Effector memory CD4-positive, alpha-beta T cell (primary cell): ENCODE results near the gene SF3B6.
A peak's percentile ranks its signal among the peaks of the same experiment; 100 is the strongest.

ENCODE experiments used
- DNase-seq, 3 donors: peaks; one replicate each; pipeline ENCODE4 v3.0.0-alpha.2; 2020
- H3K27ac ChIP-seq: 2 replicates; pipeline ENCODE4 v1.7.0; 2013; ENCODE audit warnings: mild to moderate bottlenecking, low read length, moderate library complexity; ENCODE audit not compliant: insufficient read depth, poor library complexity, severe bottlenecking
- H3K27me3 ChIP-seq: replicated peaks from 2 replicates; pipeline ENCODE4 v1.7.0; 2013; ENCODE audit warnings: mild to moderate bottlenecking, low read length; ENCODE audit not compliant: insufficient read depth, control insufficient read depth, poor library complexity, severe bottlenecking
- H3K36me3 ChIP-seq: 2 replicates; pipeline ENCODE4 v1.7.0; 2013; ENCODE audit warnings: mild to moderate bottlenecking, low read length, moderate library complexity; ENCODE audit not compliant: control insufficient read depth, insufficient read depth
- H3K4me1 ChIP-seq: 2 replicates; pipeline ENCODE4 v1.7.0; 2013; ENCODE audit warnings: low read length, mild to moderate bottlenecking; ENCODE audit not compliant: control insufficient read depth, insufficient read depth, poor library complexity, severe bottlenecking
- H3K4me3 ChIP-seq: 2 replicates; pipeline ENCODE4 v1.7.0; 2013; ENCODE audit warnings: low read length, low read depth, mild to moderate bottlenecking; ENCODE audit not compliant: insufficient read depth, poor library complexity, severe bottlenecking
- H3K9me3 ChIP-seq: 2 replicates; pipeline ENCODE4 v1.7.0; 2013; ENCODE audit warnings: mild to moderate bottlenecking, low read length, moderate library complexity; ENCODE audit not compliant: control insufficient read depth

SF3B6 gene

DNA sequence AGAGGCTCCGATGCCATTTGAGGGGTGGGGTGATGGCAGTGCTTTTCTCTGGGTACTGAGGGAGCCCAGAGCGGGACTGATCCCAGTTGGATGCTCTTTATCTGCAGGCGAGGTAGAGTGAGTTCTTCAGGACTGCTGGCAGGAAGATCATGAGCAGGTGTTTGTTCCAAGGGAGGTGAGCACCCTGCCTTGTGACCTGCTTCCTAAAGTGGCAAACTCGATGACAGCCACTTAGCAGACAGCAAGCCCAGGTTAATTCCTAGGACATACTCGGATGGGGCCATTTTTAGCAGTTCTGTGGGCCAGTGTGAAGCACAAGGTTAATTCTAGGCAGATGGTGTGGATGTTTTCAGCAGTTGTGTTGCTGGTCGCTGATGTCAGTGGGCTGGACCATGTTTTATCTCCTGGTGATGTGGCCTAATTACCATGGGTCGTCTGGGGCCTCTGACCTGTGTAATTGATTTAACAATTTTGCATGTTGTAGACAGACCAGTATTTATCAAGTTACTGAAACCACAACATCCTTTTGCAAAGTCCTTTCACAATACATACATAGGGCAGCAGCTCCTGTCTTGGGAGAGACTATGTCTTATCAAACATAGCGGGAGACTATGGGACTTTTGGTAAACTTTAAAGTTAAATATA, 21.6 kb downstream of the SF3B6 start:
- Histone ChIP-seq H3K4me3 (no peak overlapping the region), H3K36me3 (no peaks in the 10 kb centered on the region), H3K4me1 (peaks cover 12% of the 10 kb centered on the region), H3K27ac (no peak overlapping the region), H3K27me3 (peaks cover 8% of the 10 kb centered on the region), H3K9me3 (no peaks in the 10 kb centered on the region)
- no peak for DNase-seq

- peaks cover 18% of the 10 kb centered on the region for H3K4me1 ChIP-seq
- DNase-seq: no peak
- peaks cover 15% of the 10 kb centered on the region for H3K27me3 ChIP-seq
- H3K27ac ChIP-seq: no peak overlapping the region
- no peaks in the 10 kb centered on the region for H3K9me3 ChIP-seq
- H3K4me3 ChIP-seq: no peak overlapping the region
- H3K36me3 ChIP-seq: no peaks in the 10 kb centered on the region
Measured at GRCh38 chr2:24052951-24053350, 23.2 kb downstream of the SF3B6 start.

- peaks cover 18% of the 10 kb centered on the region for H3K4me1 ChIP-seq
- no peak overlapping the region for H3K4me3 ChIP-seq
- no peaks in the 10 kb centered on the region for H3K36me3 ChIP-seq
- peaks cover 15% of the 10 kb centered on the region for H3K27me3 ChIP-seq
- DNase-seq: no peak
- H3K27ac ChIP-seq: no peak overlapping the region
- no peaks in the 10 kb centered on the region for H3K9me3 ChIP-seq
Measured at GRCh38 chr2:24051833-24052232, 24.3 kb downstream of the SF3B6 start.

DNA sequence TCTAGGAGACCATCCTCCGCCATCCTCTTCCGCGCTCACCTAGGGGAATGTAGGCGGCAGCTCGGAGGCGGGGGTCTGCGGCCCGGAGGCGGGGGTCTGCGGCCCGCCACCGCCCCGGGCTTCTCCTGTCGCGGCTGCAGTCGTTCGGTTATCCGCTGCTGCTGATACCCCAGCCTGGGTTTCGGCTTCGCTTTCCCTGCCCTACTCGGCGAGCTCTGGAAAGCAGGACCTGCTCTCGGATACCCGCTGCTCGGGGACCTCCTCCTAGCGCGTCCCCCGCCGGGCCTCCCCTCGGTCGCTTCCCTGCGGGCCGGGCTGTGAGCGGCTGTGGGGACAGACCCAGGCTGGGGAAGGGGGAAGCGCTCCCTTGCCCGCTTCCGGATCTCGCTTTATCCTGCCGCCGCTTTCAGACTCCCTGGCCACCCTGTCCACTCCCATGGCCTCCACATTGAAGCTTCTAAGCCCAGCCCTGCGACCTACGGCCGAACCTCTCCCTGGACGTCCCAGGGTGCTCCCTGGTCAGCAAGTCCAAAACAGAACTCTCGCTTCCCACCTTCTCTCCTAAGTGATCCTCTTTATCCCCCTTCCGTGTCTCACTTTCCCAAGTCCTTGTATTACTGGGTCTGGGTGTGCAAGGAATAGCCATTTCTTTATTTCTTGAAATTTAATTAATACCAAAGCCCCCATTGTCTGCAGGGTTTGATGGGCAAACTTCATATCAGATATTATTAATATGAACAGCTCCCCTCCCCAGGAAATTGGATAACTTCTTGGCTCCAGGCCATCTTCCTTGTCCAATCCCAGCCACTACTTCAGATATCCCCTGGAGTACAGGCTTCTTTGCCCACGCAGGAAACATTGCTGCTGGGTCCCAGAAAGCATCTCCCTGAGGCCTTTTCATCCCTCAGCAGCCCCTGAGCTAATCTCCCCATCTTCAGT, 25.8 kb downstream of the SF3B6 start:
- H3K9me3 ChIP-seq: no peaks in the 10 kb centered on the region
- DNase-seq: no peak
- peaks cover 18% of the 10 kb centered on the region for H3K4me1 ChIP-seq
- H3K4me3 ChIP-seq: peak overlapping the region; percentile 64
- H3K36me3 ChIP-seq: no peaks in the 10 kb centered on the region
- H3K27ac ChIP-seq: peak overlapping the region; percentile 18
- peaks cover 15% of the 10 kb centered on the region for H3K27me3 ChIP-seq

DNA sequence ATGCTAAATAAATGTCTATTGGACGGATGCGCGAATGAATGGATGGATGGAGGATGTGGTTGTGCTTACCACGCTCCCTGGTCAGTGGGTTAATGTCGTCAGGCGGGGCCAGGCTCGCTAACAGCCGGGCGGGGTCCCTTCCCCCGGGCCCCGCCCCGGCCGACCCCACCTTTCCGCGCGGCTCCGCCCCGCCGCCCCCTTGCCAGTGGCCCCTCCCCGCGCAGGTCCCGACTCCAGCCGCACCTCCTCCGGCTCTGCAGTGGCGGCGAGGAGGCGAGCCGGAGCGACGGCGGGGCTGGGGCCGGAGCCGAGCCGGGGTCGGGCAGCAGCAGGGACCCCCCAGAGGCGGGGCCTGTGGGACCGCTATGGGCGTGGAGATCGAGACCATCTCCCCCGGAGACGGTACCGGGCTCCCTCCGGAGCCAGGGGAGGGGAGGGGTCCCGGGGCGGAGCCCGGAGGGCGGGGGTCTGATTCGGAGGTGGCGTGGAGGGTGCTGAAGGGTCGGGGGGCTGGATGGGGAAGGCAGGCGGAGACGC, 26.6 kb downstream of the SF3B6 start, which contains the start of gene FKBP1B:
Gene FKBP1B (plus strand): TSS at position 257 of the 537 bp plus-strand sequence. CDS start 109 bp downstream, at position 366.
- H3K4me1 ChIP-seq: peaks cover 18% of the 10 kb centered on the region
- peak within 1 kb of the TSS; percentile 18 for H3K27ac ChIP-seq

DNA sequence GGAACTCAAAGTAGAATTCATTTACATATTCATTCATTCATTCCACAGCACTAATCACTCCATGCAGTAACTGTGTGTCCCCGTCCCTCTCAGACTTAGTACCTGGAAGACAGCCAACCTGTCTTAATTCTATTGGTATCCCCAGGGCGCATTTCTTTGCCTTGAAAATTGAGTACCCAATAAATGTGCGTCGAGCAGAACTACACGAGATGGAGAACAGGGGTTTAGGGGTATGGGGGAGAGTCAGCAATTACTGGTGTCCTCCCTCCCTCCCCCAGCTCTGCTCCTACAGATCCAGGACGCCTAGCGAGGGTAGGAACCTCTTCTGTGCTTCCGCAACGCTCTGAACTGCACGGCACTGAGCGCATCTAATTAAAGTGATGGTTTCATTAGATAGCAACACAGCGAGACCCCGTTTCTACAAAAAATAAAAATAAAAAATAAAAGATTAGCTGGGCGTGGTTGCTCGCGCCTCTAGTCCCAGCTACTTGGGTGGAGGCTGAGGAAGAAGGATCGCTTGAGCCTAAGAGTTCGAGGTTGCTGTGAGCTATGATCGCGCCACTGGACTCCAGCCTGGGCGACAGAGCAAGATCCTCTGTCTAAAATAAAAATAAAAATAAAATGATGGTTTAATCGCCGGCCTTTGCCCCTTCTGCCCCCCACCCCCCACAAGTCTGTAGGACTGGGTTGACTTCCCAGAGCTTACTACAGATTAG, 27.2 kb downstream of the SF3B6 start:
- no peak for DNase-seq
- H3K27ac ChIP-seq: no peak overlapping the region

More for the DNA sequence above, 26.6 kb downstream of the SF3B6 start, which contains the start of gene FKBP1B:
- Histone ChIP-seq H3K27me3 (peaks cover 15% of the 10 kb centered on the region), H3K9me3 (no peaks in the 10 kb centered on the region), H3K36me3 (no peaks in the 10 kb centered on the region), H3K4me3 (peak within 1 kb of the TSS; percentile 64)
- DNase-seq: peak; percentile 40 to 55 (median 49)

DNA sequence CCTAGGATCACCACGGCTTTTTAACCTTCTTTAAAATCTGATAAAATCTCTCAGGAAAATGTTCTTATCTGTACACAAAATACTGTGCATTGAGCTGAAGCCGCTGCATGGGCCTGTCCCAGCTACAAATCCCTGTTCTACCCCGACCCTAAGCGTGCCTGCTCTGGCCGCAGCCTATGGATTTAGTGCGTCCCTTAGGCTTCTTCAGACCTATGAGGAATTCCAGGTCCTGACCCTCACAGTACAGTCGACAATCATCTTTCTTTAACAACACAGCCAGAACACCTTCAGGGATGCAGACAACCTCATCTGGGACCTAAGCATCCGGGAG, 28.5 kb downstream of the SF3B6 start:
- Histone ChIP-seq H3K4me3 (peak overlapping the region; percentile 6), H3K27ac (no peak overlapping the region), H3K27me3 (peaks cover 15% of the 10 kb centered on the region), H3K9me3 (no peaks in the 10 kb centered on the region), H3K36me3 (no peaks in the 10 kb centered on the region), H3K4me1 (peaks cover 18% of the 10 kb centered on the region)
- no peak for DNase-seq

More for the DNA sequence above, 27.2 kb downstream of the SF3B6 start:
- Histone ChIP-seq H3K27me3 (peaks cover 15% of the 10 kb centered on the region), H3K36me3 (no peaks in the 10 kb centered on the region), H3K4me3 (peak overlapping the region; percentile 64), H3K4me1 (peaks cover 18% of the 10 kb centered on the region), H3K9me3 (no peaks in the 10 kb centered on the region)

GRCh38 chr2:24046930-24047702, 29.0 kb downstream of the SF3B6 start, which contains the start of gene WDCP:
WDCP (minus strand) TSS chr2:24047391; CDS start chr2:24039494, 7,897 bp downstream.
- H3K4me1 ChIP-seq: peaks cover 18% of the 10 kb centered on the region
- H3K36me3 ChIP-seq: no peaks in the 10 kb centered on the region
- peaks cover 15% of the 10 kb centered on the region for H3K27me3 ChIP-seq
- H3K27ac ChIP-seq: peak within 1 kb of the TSS; percentile 69
- DNase-seq: peak; percentile 91 to 94 (median 91)
- H3K4me3 ChIP-seq: peak within 1 kb of the TSS; percentile 83
- no peaks in the 10 kb centered on the region for H3K9me3 ChIP-seq

- Histone ChIP-seq H3K4me1 (peaks cover 18% of the 10 kb centered on the region), H3K27ac (no peak overlapping the region), H3K4me3 (peak overlapping the region; percentile 83)
Measured at GRCh38 chr2:24046599-24046929, 29.6 kb downstream of the SF3B6 start.

More at GRCh38 chr2:24046599-24046929, 29.6 kb downstream of the SF3B6 start:
- Histone ChIP-seq H3K27me3 (peaks cover 15% of the 10 kb centered on the region), H3K36me3 (no peaks in the 10 kb centered on the region), H3K9me3 (no peaks in the 10 kb centered on the region)
- DNase-seq: no peak
